Right lobe of liver (tissue), 4 donors: ENCODE data around the gene NPIPB6.

Experiments
- POLR2A ChIP-seq: fragments of 450-650 bp; IDR thresholded peaks from one replicate; pipeline ENCODE4 v1.6.1; 2017; ENCODE audit warnings: antibody characterized with exemption, mild to moderate bottlenecking
- TF ChIP-seq, protein P1 (sequence below), 4 donors: fragments of 200-600 bp in 3 of 4; fragments of 450-650 bp in 1 of 4; IDR thresholded peaks; one replicate each; pipeline versions ENCODE4 v1.5.1 to v1.8.0; 2016 to 2022; ENCODE audit warnings: antibody characterized with exemption in 4 of 4, mild to moderate bottlenecking in 2 of 4
- donor health status: DM: no; HTN: no; CAD: no.
- donor health status: DM: no; HTN: no; CAD: no.
- donor health status: DM: no; HTN: yes; CAD: no.

DNA sequence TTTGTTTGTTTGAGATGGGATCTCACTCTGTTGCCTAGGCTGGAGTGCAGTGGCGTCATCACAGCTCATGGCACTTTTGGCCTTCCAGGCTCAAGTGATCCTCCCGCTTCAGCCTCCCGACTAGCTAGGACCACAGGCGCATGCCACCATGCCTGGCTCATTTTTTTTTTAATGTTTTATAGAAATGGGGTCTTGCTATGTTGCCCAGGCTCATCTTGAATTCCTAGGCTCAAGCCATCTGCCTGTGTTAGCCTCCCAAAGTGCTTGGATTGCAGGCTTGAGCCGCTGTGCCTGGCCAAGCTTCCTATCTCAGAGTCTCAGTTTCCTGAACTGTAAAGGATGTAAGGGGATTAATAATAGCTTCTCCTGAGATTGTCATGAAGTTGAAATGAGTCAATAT is 63.0 kb downstream of the NPIPB6 start:
- TF ChIP-seq POLR2A: no peak
- TF ChIP-seq, protein P1, sequence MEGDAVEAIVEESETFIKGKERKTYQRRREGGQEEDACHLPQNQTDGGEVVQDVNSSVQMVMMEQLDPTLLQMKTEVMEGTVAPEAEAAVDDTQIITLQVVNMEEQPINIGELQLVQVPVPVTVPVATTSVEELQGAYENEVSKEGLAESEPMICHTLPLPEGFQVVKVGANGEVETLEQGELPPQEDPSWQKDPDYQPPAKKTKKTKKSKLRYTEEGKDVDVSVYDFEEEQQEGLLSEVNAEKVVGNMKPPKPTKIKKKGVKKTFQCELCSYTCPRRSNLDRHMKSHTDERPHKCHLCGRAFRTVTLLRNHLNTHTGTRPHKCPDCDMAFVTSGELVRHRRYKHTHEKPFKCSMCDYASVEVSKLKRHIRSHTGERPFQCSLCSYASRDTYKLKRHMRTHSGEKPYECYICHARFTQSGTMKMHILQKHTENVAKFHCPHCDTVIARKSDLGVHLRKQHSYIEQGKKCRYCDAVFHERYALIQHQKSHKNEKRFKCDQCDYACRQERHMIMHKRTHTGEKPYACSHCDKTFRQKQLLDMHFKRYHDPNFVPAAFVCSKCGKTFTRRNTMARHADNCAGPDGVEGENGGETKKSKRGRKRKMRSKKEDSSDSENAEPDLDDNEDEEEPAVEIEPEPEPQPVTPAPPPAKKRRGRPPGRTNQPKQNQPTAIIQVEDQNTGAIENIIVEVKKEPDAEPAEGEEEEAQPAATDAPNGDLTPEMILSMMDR (IDR thresholded peaks at IDR 0.05): no peak
